Right lobe of liver (tissue), 4 donors: ENCODE data around the gene FASTK.

Source experiments
- CTCF ChIP-seq, 4 donors: fragments of 200-600 bp in 3 of 4; fragments of 450-650 bp in 1 of 4; IDR thresholded peaks; one replicate each; pipeline versions ENCODE4 v1.5.1 to v1.8.0; 2016 to 2022; ENCODE audit warnings: antibody characterized with exemption in 4 of 4, mild to moderate bottlenecking in 2 of 4
- POLR2A ChIP-seq: fragments of 450-650 bp; IDR thresholded peaks from one replicate; pipeline ENCODE4 v1.6.1; 2017; ENCODE audit warnings: antibody characterized with exemption, mild to moderate bottlenecking
- donor health status: DM: no; HTN: no; CAD: no.
- donor health status: DM: no; HTN: no; CAD: no.
- donor health status: DM: no; HTN: yes; CAD: no.

GRCh38 chr7:151087245-151088018 is 6.8 kb upstream of the FASTK start:
- peak; percentile 23 to 50 (median 36) for TF ChIP-seq CTCF (IDR thresholded peaks at IDR 0.05)
- TF ChIP-seq POLR2A = peak; percentile 89
